SK-N-SH (cell line): ENCODE measurements around the gene NOL4L. TPM values are rescaled to one million over a fixed set of nuclear protein-coding genes. Genes with fewer than 3 reads are reported as not detected.

ENCODE experiments used
- CTCF ChIA-PET: fragments of 300-600, 350-600 bp; formaldehyde crosslinking; extraction: SDS; loops from one replicate; lab custom pipeline; 2021; lab: Yijun Ruan, JAX
- POLR2A ChIA-PET: fragments of 350-600 bp; sonication (Branson Sonifier 250); formaldehyde crosslinking; extraction: SDS; loops from one replicate; lab custom pipeline; 2020; ENCODE audit warnings: antibody characterized with exemption, inconsistent platforms; lab: Yijun Ruan, JAX
- DNase-seq: peaks from one replicate; pipeline ENCODE4 v3.0.0; 2012
- H2AFZ ChIP-seq: fragments of 200-600 bp; sonication (generic); 2 replicates; pipeline ENCODE4 v1.8.1; 2016; ENCODE audit warnings: antibody characterized with exemption, mild to moderate bottlenecking, low read depth
- H3F3A ChIP-seq: fragments of 200-600 bp; sonication (generic); replicated peaks from 2 replicates; pipeline ENCODE3; 2016; ENCODE audit warnings: antibody characterized with exemption, mild to moderate bottlenecking; ENCODE audit not compliant: insufficient read depth
- H3K27ac ChIP-seq, 2 experiments: fragments of 200-500 bp in 1 of 2; fragments of 200-600 bp in 1 of 2; sonication (Bioruptor generic) in 1 of 2; sonication (generic), shearing (Covaris generic) in 1 of 2; 2 replicates each; pipeline versions ENCODE4 v1.5.1 to v1.6.1; 2014 to 2016; ENCODE audit warnings: low read depth in 2 of 2, inconsistent platforms in 1 of 2, low read length in 1 of 2, mild to moderate bottlenecking in 1 of 2, mixed read lengths in 1 of 2
- H3K27me3 ChIP-seq: fragments of 200-600 bp; sonication (generic), shearing (Covaris generic); 2 replicates; pipeline ENCODE4 v1.6.1; 2016; ENCODE audit warnings: mixed run types; ENCODE audit not compliant: insufficient read depth
- H3K36me3 ChIP-seq, 2 experiments: fragments of 200-500 bp in 1 of 2; fragments of 200-600 bp in 1 of 2; sonication (Bioruptor generic) in 1 of 2; sonication (generic) in 1 of 2; replicated peaks in 1 of 2; 2 replicates each; pipeline versions ENCODE3 to v1.5.1; 2014 to 2016; ENCODE audit warnings: low read length in 1 of 2, mild to moderate bottlenecking in 1 of 2; ENCODE audit not compliant: insufficient read depth in 2 of 2, control insufficient read depth in 1 of 2
- H3K4me1 ChIP-seq, 2 experiments: fragments of 200-500 bp in 1 of 2; fragments of 200-600 bp in 1 of 2; sonication (Bioruptor generic) in 1 of 2; sonication (generic), shearing (Covaris generic) in 1 of 2; 2 replicates each; pipeline versions ENCODE4 v1.5.1 to v1.6.1; 2014 to 2016; ENCODE audit warnings: low read depth in 1 of 2, low read length in 1 of 2, mixed run types in 1 of 2; ENCODE audit not compliant: insufficient read depth in 2 of 2, control insufficient read depth in 1 of 2
- H3K4me2 ChIP-seq: fragments of 200-600 bp; sonication (generic), shearing (Covaris generic); 2 replicates; pipeline ENCODE4 v1.6.1; 2017; ENCODE audit warnings: mixed run types
- H3K4me3 ChIP-seq, 2 experiments: fragments of 200-500 bp in 1 of 2; fragments of 200-600 bp in 1 of 2; sonication (Bioruptor generic) in 1 of 2; sonication (generic), shearing (Covaris generic) in 1 of 2; 2 replicates each; pipeline versions ENCODE4 v1.5.1 to v1.8.1; 2014 to 2016; ENCODE audit warnings: low read depth in 2 of 2, inconsistent platforms in 1 of 2, low read length in 1 of 2, mild to moderate bottlenecking in 1 of 2, mixed read lengths in 1 of 2, moderate library complexity in 1 of 2
- H3K79me2 ChIP-seq: fragments of 200-600 bp; sonication (generic); 2 replicates; pipeline ENCODE4 v1.8.1; 2017; ENCODE audit warnings: mild to moderate bottlenecking; ENCODE audit not compliant: insufficient read depth
- H3K9ac ChIP-seq: fragments of 200-600 bp; sonication (generic); 2 replicates; pipeline ENCODE4 v1.6.1; 2017; ENCODE audit warnings: mixed run types
- H3K9me2 ChIP-seq: fragments of 200-600 bp; sonication (generic); 2 replicates; pipeline ENCODE4 v1.6.1; 2017; ENCODE audit warnings: mixed run types
- H3K9me3 ChIP-seq: fragments of 200-600 bp; sonication (generic); 2 replicates; pipeline ENCODE4 v1.6.1; 2017; ENCODE audit warnings: mixed run types, mild to moderate bottlenecking, moderate library complexity
- H4K20me1 ChIP-seq: fragments of 200-600 bp; sonication (generic); 2 replicates; pipeline ENCODE4 v1.6.1; 2017; ENCODE audit warnings: mild to moderate bottlenecking, mixed run types; ENCODE audit not compliant: insufficient read depth
- CHD2 ChIP-seq: fragments of 150-350 bp; IDR thresholded peaks from 2 replicates; pipeline ENCODE4 v1.6.1; 2018; ENCODE audit warnings: low read length; ENCODE audit not compliant: partially characterized antibody
- EP300 ChIP-seq, 2 experiments: IDR thresholded peaks; 2 replicates each; pipeline versions ENCODE4 v1.4.0 to v1.6.1; 2012; ENCODE audit warnings: borderline replicate concordance in 1 of 2, low read depth in 1 of 2, low read length in 1 of 2
- EZH2phosphoT487 ChIP-seq: fragments of 200-600 bp; sonication (generic); IDR thresholded peaks from 2 replicates; pipeline ENCODE4 v1.6.1; 2017; ENCODE audit warnings: low read depth, mixed run types, mild to moderate bottlenecking, antibody characterized with exemption, moderate library complexity, borderline replicate concordance
- FOSL2 ChIP-seq: IDR thresholded peaks from 2 replicates; pipeline ENCODE4 v1.4.0; 2012; ENCODE audit warnings: low read depth, mild to moderate bottlenecking, moderate library complexity, borderline replicate concordance
- GATA2 ChIP-seq: sonication (generic); formaldehyde crosslinking; IDR thresholded peaks from 2 replicates; pipeline ENCODE4 v1.5.0; 2020; ENCODE audit warnings: mild to moderate bottlenecking, missing genetic modification reagents
- JUND ChIP-seq: IDR thresholded peaks from 2 replicates; pipeline ENCODE4 v1.4.0; 2012
- MXI1 ChIP-seq: IDR thresholded peaks from 2 replicates; pipeline ENCODE4 v1.6.1; 2012; ENCODE audit warnings: mild to moderate bottlenecking, low read depth, low read length, improper control_type of control experiment
- RAD21 ChIP-seq: IDR thresholded peaks from 2 replicates; pipeline ENCODE4 v1.6.1; 2012; ENCODE audit warnings: mild to moderate bottlenecking, low read length
- SIN3A ChIP-seq: IDR thresholded peaks from 2 replicates; pipeline ENCODE4 v1.6.1; 2012; ENCODE audit warnings: low read depth, mild to moderate bottlenecking, low read length, moderate library complexity, borderline replicate concordance
- USF1 ChIP-seq: IDR thresholded peaks from 2 replicates; pipeline ENCODE4 v1.4.0; 2012; ENCODE audit warnings: low read depth, borderline replicate concordance
- WGBS: methylation state at CpG from one replicate; pipeline ENCODE4 v1.1.6; 2017; ENCODE audit warnings: low lambda C conversion rate; 5-methylcytosine and 5-hydroxymethylcytosine counted together
- polyA plus RNA-seq, 3 experiments: library from polyadenylated mRNA; depleted of rRNA; stranded (reverse); fragments of >200 nt; gene quantifications; 2 replicates each; pipeline ENCODE4 v1.2.3, GENCODE V29; 2012
- TF ChIP-seq, protein P1 (sequence below): fragments of 150-350 bp; IDR thresholded peaks from 2 replicates; pipeline ENCODE4 v1.6.1; 2017; ENCODE audit warnings: antibody characterized with exemption, low read length, low read depth, borderline replicate concordance

Gene NOL4L
- polyA plus RNA-seq, 1 of the 3 experiments (the other 2 are of a cell fraction), result 14.3 TPM

- Histone ChIP-seq H3K36me3 (no peaks in the 10 kb centered on the region), H3F3A (peaks cover 8% of the 10 kb centered on the region), H3K27ac (peak overlapping the region in 1 of 2 experiments; percentile 81; a peak in 2 of 4 replicates), H3K9me3 (no peaks in the 10 kb centered on the region), H3K4me3 (no peak overlapping the region; a peak in 1 of 4 replicates), H3K9ac (no peak overlapping the region), H3K4me2 (no peak overlapping the region), H2AFZ (no peak overlapping the region), H3K9me2 (no peaks in the 10 kb centered on the region)
- CTCF ChIA-PET, result interaction anchor here (1.2 to 5.0 kb wide), 3 partner anchors 60 to 71 kb away, joined by 4 to 29 read pairs (median 7); no protein-coding TSS in a partner anchor
- POLR2A ChIA-PET, result interaction anchor here (0.9 to 1.2 kb wide), 5 partner anchors 46 to 71 kb away, joined by 3 to 5 read pairs (median 3); no protein-coding TSS in a partner anchor
- no peak for TF ChIP-seq JUND
- no peak for TF ChIP-seq EP300 (IDR thresholded peaks at IDR 0.05; ENCODE audit: borderline replicate concordance in 1 of 2, low read depth in 1 of 2, low read length in 1 of 2)
- no peak for TF ChIP-seq USF1
- TF ChIP-seq, protein P1, sequence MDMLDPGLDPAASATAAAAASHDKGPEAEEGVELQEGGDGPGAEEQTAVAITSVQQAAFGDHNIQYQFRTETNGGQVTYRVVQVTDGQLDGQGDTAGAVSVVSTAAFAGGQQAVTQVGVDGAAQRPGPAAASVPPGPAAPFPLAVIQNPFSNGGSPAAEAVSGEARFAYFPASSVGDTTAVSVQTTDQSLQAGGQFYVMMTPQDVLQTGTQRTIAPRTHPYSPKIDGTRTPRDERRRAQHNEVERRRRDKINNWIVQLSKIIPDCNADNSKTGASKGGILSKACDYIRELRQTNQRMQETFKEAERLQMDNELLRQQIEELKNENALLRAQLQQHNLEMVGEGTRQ, result no peak
- TF ChIP-seq, all 33 proteins: peak for 0
- Histone ChIP-seq H3K79me2 (no peaks in the 10 kb centered on the region), H3K27me3 (peaks cover 9% of the 10 kb centered on the region; the same call in 1 of the 2 replicates), H3K4me1 (peaks cover 0 to 25% of the 10 kb centered on the region in 2 experiments; a peak in 1 of 4 replicates), H4K20me1 (no peaks in the 10 kb centered on the region)
- DNase-seq, result no peak
- 93% methylated on average over 9 of the region's 20 CpGs for WGBS
These were observed 3.1 kb downstream of the NOL4L start for GRCh38 chr20:32581839-32582658.

- peak; percentile 83 for DNase-seq
- POLR2A ChIA-PET, result interaction anchor here (0.9 to 1.2 kb wide), 3 partner anchors 9 to 72 kb away, joined by 3 to 5 read pairs (median 5); no protein-coding TSS in a partner anchor
- Histone ChIP-seq H3K4me2 (no peak overlapping the region), H3K9ac (no peak overlapping the region), H4K20me1 (no peaks in the 10 kb centered on the region), H2AFZ (no peak overlapping the region), H3K36me3 (no peaks in the 10 kb centered on the region), H3K79me2 (no peaks in the 10 kb centered on the region), H3K4me1 (peaks cover 0 to 25% of the 10 kb centered on the region in 2 experiments; a peak in 1 of 4 replicates), H3K4me3 (no peak overlapping the region), H3K27me3 (peaks cover 8% of the 10 kb centered on the region; the same call in 1 of the 2 replicates), H3K27ac (peak overlapping the region in 1 of 2 experiments; percentile 81; a peak in 2 of 4 replicates), H3K9me3 (no peaks in the 10 kb centered on the region), H3F3A (peaks cover 8% of the 10 kb centered on the region), H3K9me2 (no peaks in the 10 kb centered on the region)
- 58% methylated on average over 19 of the region's 19 CpGs for WGBS
- CTCF ChIA-PET, result interaction anchor here (1.2 to 5.0 kb wide), 4 partner anchors 40 to 72 kb away, joined by 4 to 29 read pairs (median 6); no protein-coding TSS in a partner anchor
- TF ChIP-seq EZH2phosphoT487, result no peak
- TF ChIP-seq JUND, result no peak
- peak; percentile 83 for TF ChIP-seq GATA2 (CRISPR knock-in tag)
- 0 out of 2 replicates have a peak, but pooled peaks have one; percentile 30 for TF ChIP-seq MXI1
- no peak for TF ChIP-seq SIN3A
- TF ChIP-seq CHD2, result peak; percentile 32
- TF ChIP-seq EP300 (IDR thresholded peaks at IDR 0.05; ENCODE audit: borderline replicate concordance in 1 of 2, low read depth in 1 of 2, low read length in 1 of 2), result peak in 1 of 2 experiments; percentile 49; a peak in 1 of 4 replicates
- peak; percentile 19 for TF ChIP-seq RAD21
- TF ChIP-seq FOSL2, result no peak
These were observed 3.9 kb downstream of the NOL4L start for GRCh38 chr20:32580970-32581838.
